ENCODE results near the gene SMOC2.
"Not testable (repeated sequence)": the region's sequence is repeated elsewhere in the genome, so short reads cannot be mapped to it uniquely, and the experiment has no call there.

The SMOC2 gene

GRCh38 chr6:168666699-168667427 is 225.9 kb downstream of the SMOC2 start:
- no peak for DNase-seq

GRCh38 chr6:168667428-168667805 is 226.4 kb downstream of the SMOC2 start:
- DNase-seq = no peak

- no peak for DNase-seq
These were observed 229.5 kb downstream of the SMOC2 start for GRCh38 chr6:168670401-168670985.

DNA sequence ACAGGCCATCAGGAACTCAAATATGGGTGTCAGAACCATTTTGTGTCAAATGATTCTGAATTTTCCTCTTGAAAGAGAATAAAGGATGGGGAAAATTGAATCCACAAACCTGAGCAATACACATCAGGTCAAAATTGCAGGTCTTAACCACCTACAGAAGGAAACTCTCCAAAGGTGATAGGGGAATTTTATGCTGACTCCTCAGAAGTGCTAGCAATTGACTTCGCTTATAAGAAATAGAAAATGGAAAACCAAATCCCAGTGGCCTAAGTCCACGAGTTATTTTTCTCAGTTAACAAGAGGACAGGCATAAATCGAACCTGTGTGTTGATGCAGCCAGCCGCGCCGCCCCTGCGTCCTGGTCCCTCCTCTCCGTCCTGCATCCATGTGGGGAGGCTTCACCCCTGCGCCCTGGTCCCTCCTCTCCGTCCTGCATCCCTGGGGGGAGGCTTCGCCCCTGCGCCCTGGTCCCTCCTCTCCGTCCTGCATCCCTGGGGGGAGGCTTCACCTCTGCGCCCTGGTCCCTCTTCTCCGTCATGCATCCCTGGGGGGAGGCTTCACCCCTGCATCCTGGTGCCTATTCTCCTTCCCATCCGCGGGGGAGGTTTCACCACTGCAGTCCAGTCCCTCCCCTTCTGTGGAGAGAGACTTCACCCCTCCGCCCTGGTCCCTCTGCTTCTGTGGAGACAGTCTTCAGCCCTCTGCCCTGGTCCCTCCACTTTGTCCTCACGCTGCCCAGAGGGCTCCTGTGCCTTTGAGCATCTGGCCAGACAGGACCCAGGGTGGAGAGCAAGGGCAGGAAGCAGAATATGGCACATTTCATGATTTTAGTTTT is 230.3 kb downstream of the SMOC2 start:
- no peak for DNase-seq

DNA sequence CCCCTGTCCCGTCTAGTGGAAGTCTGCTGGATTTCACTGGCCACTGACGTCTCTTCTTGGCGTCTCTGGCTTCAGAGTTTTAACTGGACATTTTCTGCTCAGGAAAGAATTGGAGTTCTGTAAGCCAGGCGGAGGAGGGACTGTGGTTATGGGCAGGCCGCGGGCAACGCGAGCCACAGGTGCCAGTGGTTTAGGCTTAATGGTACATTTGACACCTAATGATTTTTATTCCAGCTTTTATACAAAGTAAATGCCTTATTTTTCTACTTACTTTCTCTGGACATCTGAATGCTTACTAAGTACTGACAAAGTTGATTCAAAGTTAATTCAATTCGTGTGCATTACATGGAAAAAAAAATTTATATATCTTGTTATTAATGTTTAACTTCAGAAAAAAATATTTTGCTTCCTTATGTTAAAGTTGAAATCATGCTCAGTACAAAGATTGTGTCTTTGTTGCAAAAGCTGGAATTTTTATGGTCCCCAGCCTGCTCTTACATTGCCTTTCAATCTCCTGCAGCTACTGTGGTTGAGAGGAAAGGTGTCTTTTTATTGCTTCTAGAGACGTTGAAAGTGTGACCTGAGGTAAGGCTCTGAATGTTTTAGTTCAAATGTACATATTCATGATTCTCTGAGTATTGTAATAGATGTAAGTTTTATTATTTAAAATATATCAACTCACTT is 231.0 kb downstream of the SMOC2 start:
- no peak for DNase-seq

- DNase-seq = no peak
These were observed 233.6 kb downstream of the SMOC2 start for GRCh38 chr6:168674595-168674994.

GRCh38 chr6:168675375-168675774 is 234.4 kb downstream of the SMOC2 start:
- no peak for DNase-seq

- no peak for DNase-seq
These were observed 235.1 kb downstream of the SMOC2 start for GRCh38 chr6:168675933-168676551.

- no peak for DNase-seq
These were observed 235.8 kb downstream of the SMOC2 start for GRCh38 chr6:168676552-168677322.

DNA sequence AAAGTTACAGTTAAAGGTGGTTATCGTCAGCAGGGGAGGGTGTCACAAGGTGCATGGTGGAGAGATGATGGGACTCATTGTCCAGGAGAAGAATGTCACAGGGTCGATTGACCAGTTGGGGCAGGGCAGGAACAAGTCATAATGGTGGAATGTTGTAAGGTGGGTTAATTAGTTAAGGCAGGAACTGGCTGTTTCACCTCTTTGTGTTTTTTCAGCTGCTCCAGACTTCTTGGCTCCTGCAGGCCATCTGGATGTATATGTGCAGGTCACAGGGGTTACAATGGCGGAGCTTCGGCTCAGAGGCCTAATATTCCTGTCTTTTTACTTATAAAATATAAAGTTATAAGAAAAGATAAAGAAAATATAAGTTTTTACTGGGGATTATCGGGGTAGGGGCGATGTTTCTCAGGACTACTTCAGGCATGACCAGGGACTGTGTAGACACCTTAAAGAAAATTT is 236.4 kb downstream of the SMOC2 start:
- not testable (repeated sequence) for DNase-seq

- DNase-seq = no peak
These were observed 237.1 kb downstream of the SMOC2 start for GRCh38 chr6:168678077-168678476.

DNA sequence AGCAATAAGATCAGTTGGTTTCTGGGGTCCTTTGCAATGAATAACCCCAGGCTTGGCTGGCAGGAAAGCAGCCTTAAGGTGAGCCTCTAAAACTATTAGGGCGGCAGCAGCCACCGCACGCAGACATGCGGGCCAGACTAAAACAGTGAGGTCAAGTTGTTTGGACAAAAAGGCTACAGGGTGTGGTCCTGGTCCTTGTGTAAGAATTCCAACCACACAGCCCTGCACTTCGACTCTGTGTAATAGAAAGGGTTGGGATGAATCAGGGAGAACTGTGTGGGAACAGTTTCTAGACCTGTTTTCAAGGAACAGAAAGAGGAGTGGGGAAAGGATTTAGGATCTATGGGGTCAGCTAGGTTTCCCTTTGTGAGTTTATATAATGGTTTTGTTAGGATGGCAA is 237.6 kb downstream of the SMOC2 start:
- DNase-seq = no peak

DNA sequence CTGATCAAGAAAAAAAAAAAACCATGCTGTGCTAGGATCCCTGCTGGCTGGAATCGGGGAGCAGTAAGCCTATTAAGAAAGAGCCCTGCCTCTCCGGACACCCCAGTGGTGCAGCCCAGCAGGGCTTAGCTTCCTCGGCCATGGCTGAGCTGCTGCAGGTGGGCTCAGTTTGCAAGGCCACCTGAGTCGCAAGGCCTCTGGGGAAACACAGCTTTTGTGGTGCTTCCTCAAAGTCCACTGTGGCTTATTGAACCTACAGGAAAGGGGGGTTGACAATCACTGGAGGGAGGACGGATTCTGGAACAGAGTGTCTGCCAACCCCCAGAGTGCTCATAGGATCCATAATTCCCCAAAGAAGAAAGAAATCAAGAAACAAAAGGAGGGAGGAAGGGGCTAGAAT is 240.8 kb downstream of the SMOC2 start:
- DNase-seq = no peak

- no peak for DNase-seq
These were observed 242.6 kb downstream of the SMOC2 start for GRCh38 chr6:168683621-168684020.

- DNase-seq = no peak
These were observed 243.5 kb downstream of the SMOC2 start for GRCh38 chr6:168684471-168684870.

DNA sequence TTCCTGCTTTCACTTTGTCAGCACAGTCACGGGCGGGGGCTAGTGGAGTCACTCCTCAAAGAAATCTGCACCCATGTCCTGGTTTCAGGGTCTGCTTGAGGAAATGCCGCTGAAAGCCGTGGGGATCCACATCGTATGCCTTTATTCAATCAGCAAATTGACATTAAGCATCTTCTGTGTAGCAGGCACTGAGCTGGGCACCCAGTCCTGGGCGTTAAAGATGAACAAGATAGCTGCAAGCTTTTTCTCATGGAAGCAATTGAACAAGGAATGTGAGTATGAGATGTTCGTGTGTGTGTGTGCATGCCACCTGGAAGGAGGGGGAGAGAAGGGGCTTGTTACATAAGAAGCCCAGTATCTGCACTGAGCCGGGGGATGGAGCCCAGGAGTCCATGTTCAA is 243.9 kb downstream of the SMOC2 start:
- DNase-seq = no peak

GRCh38 chr6:168686029-168686738 is 245.2 kb downstream of the SMOC2 start:
- DNase-seq = no peak

DNA sequence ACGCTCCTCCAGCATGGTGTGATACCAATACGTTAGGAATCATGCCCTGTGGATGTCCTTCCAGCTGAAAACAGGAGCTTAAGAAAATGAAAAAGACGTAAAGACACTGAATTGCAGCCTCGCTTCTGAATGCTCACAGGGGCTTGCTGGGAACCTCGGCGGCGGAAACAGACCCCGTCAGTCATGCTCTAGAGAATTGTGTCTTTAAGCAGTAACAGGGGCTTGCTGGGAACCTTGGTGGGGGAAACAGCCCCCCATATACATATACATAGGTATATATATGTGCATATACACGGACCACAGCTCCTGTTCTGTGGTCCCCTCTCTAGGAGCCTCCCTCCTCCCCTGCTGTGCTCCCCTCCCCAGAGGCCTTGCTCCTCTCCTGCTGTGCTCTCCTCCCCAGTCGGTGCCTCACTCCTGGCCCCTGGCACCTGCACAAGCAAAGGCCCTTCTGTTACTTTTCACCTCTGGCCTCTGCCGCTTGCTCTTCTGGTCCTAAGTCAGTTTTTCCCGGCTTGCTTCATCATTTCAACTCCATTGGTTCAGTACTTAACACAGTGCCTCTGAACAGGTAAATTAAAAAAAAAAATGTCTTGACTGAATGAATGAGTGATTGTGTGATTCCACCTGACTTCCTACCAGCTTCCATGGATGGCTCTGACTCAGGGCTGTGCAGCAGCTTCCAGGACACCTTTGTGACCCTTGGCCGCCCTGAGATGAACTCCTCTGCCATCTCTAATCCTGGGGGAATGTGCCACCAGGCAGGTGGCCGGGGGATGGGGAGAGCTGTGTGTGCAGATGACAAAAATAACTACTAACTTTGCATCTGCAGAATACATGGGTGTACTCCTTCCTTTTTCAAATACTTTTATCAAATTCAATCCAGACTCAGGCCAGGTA is 246.1 kb downstream of the SMOC2 start:
- DNase-seq = no peak

DNA sequence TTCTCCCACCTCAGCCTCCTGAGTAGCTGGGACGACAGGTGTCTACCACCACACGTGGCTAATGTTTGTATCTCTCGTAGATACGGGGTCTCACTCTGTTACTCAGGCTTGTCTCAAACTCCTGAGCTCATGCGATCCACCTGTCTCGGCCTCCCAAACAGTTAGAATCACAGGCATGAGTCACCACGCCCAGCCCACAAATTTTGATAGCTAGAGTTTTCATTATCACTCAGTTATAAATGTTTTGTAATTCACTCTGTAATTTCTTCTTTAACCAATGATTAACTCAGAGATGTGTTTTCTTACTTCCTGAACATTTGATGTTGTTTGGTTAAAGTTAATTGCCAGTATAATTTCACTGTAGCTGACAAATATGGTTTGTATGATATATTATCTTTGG is 249.3 kb downstream of the SMOC2 start:
- DNase-seq = no peak

DNA sequence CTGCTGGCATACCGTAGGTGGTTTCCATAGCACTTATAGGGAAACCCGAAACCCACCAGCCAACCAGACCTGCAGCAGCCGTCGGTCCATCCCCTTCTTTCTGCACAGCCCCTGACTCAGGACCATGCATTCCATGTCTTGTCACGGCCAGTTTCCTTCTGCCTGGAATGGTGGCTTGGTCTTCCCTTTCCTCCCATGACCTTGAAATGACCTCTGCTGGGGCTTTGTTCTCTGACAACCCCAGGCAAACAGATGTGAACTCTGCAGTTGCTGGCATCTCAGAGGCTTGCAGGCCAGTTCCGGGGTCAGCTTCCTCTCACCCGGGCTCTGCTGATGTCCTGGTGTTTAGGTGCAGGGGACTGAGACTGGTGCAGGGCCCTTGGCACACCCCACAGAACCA is 250.8 kb downstream of the SMOC2 start:
- no peak for DNase-seq
